Measurements from ENCODE around the gene AARS1.
"Not testable (repeated sequence)": the region's sequence is repeated elsewhere in the genome, so short reads cannot be mapped to it uniquely, and the experiment has no call there.

The AARS1 gene

GRCh38 chr16:70289229-70290094, at the start of gene AARS1:
Gene AARS1, minus strand, starts transcription at chr16:70289506. Its CDS starts 6,743 bp downstream, at chr16:70282763.
- peak; percentile 52 for TF ChIP-seq MYC (IDR thresholded peaks at IDR 0.05; ENCODE audit: low read depth, low read length)
- peak; percentile 66 for TF ChIP-seq MAX (IDR thresholded peaks at IDR 0.05; ENCODE audit: low read depth, low read length)
- peak; percentile 88 for TF ChIP-seq POLR2A (IDR thresholded peaks at IDR 0.05; ENCODE audit: extremely low read depth, insufficient read length)
- no peak for TF ChIP-seq CTCF (IDR thresholded peaks at IDR 0.05; ENCODE audit: low read depth, low read length)
- H3K4me3 ChIP-seq (ENCODE audit: low read depth, low read length) = peak within 1 kb of the TSS; percentile 96
- peak; percentile 100 for DNase-seq (ENCODE audit: low read depth)

GRCh38 chr16:70337814-70338213, 48.5 kb upstream of the AARS1 start:
- DNase-seq (ENCODE audit: low read depth) = no peak
- TF ChIP-seq MYC (IDR thresholded peaks at IDR 0.05; ENCODE audit: low read depth, low read length) = no peak
- TF ChIP-seq POLR2A (IDR thresholded peaks at IDR 0.05; ENCODE audit: extremely low read depth, insufficient read length) = no peak
- no peak for TF ChIP-seq MAX (IDR thresholded peaks at IDR 0.05; ENCODE audit: low read depth, low read length)
- no peak for TF ChIP-seq CTCF (IDR thresholded peaks at IDR 0.05; ENCODE audit: low read depth, low read length)

GRCh38 chr16:70332728-70333127, 43.4 kb upstream of the AARS1 start:
- DNase-seq (ENCODE audit: low read depth) = not testable (repeated sequence)

More at GRCh38 chr16:70337814-70338213, 48.5 kb upstream of the AARS1 start:
- no peak overlapping the region for H3K4me3 ChIP-seq (ENCODE audit: low read depth, low read length)

GRCh38 chr16:70331588-70332358, 42.5 kb upstream of the AARS1 start:
- no peak for DNase-seq (ENCODE audit: low read depth)
- TF ChIP-seq MYC (IDR thresholded peaks at IDR 0.05; ENCODE audit: low read depth, low read length) (no peak), CTCF (IDR thresholded peaks at IDR 0.05; ENCODE audit: low read depth, low read length) (peak; percentile 57)
- no peak overlapping the region for H3K4me3 ChIP-seq (ENCODE audit: low read depth, low read length)

More at GRCh38 chr16:70332728-70333127, 43.4 kb upstream of the AARS1 start:
- not testable (repeated sequence) for H3K4me3 ChIP-seq (ENCODE audit: low read depth, low read length)

- no peak for DNase-seq (ENCODE audit: low read depth)
- no peak for TF ChIP-seq MAX (IDR thresholded peaks at IDR 0.05; ENCODE audit: low read depth, low read length)
- TF ChIP-seq CTCF (IDR thresholded peaks at IDR 0.05; ENCODE audit: low read depth, low read length) = no peak
- TF ChIP-seq MYC (IDR thresholded peaks at IDR 0.05; ENCODE audit: low read depth, low read length) = no peak
- no peak for TF ChIP-seq POLR2A (IDR thresholded peaks at IDR 0.05; ENCODE audit: extremely low read depth, insufficient read length)
- no peak overlapping the region for H3K4me3 ChIP-seq (ENCODE audit: low read depth, low read length)
Observed at GRCh38 chr16:70331091-70331490, 41.8 kb upstream of the AARS1 start.

- DNase-seq (ENCODE audit: low read depth) = no peak
- H3K4me3 ChIP-seq (ENCODE audit: low read depth, low read length) = no peak overlapping the region
- TF ChIP-seq CTCF (IDR thresholded peaks at IDR 0.05; ENCODE audit: low read depth, low read length) = no peak
- TF ChIP-seq MAX (IDR thresholded peaks at IDR 0.05; ENCODE audit: low read depth, low read length) = no peak
- TF ChIP-seq POLR2A (IDR thresholded peaks at IDR 0.05; ENCODE audit: extremely low read depth, insufficient read length) = no peak
- no peak for TF ChIP-seq MYC (IDR thresholded peaks at IDR 0.05; ENCODE audit: low read depth, low read length)
Observed at GRCh38 chr16:70324998-70325747, 35.9 kb upstream of the AARS1 start.
